ENCODE data around the gene ADSL. TPM values are rescaled to one million over a fixed set of nuclear protein-coding genes. Genes with fewer than 3 reads are reported as not detected.

The ADSL gene
- total and polyA plus RNA-seq, 2 donors from 2014 or later = 42.5 to 57.5 TPM

- H3K4me1 ChIP-seq (ENCODE audit: control insufficient read depth in 2 of 3, insufficient read depth in 2 of 3, low read depth in 1 of 3, low read length in 3 of 3) = peaks cover 0 to 2% (median 0%) of the 10 kb centered on the region in 3 donors
- FAIRE-seq = no peak
- H3K27me3 ChIP-seq (ENCODE audit: control insufficient read depth, insufficient read depth, low read length) = no peaks in the 10 kb centered on the region
- TF ChIP-seq, protein P1, sequence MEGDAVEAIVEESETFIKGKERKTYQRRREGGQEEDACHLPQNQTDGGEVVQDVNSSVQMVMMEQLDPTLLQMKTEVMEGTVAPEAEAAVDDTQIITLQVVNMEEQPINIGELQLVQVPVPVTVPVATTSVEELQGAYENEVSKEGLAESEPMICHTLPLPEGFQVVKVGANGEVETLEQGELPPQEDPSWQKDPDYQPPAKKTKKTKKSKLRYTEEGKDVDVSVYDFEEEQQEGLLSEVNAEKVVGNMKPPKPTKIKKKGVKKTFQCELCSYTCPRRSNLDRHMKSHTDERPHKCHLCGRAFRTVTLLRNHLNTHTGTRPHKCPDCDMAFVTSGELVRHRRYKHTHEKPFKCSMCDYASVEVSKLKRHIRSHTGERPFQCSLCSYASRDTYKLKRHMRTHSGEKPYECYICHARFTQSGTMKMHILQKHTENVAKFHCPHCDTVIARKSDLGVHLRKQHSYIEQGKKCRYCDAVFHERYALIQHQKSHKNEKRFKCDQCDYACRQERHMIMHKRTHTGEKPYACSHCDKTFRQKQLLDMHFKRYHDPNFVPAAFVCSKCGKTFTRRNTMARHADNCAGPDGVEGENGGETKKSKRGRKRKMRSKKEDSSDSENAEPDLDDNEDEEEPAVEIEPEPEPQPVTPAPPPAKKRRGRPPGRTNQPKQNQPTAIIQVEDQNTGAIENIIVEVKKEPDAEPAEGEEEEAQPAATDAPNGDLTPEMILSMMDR (IDR thresholded peaks at IDR 0.05; ENCODE audit: borderline replicate concordance, extremely low read depth, insufficient read depth) = no peak
- H3K4me3 ChIP-seq (ENCODE audit: low read length in 3 of 3) = no peak overlapping the region
- intact Hi-C loops (cut with DNase I) = no loop called here
- no peak for DNase-seq
- no peaks in the 10 kb centered on the region for H3K9me3 ChIP-seq (ENCODE audit: control insufficient read depth in 2 of 3, insufficient read depth in 1 of 3, low read length in 3 of 3)
- H3K27ac ChIP-seq (ENCODE audit: low read depth in 2 of 2, low read length in 2 of 2) = no peak overlapping the region
- H3K36me3 ChIP-seq (ENCODE audit: control insufficient read depth in 2 of 3, insufficient read depth in 3 of 3, low read length in 3 of 3) = peaks cover 0 to 2% (median 0%) of the 10 kb centered on the region in 3 donors
- no peak overlapping the region for H3K9ac ChIP-seq (ENCODE audit: low read length in 3 of 3)
Measured at GRCh38 chr22:40383905-40384304, 37.6 kb downstream of the ADSL start.

DNA sequence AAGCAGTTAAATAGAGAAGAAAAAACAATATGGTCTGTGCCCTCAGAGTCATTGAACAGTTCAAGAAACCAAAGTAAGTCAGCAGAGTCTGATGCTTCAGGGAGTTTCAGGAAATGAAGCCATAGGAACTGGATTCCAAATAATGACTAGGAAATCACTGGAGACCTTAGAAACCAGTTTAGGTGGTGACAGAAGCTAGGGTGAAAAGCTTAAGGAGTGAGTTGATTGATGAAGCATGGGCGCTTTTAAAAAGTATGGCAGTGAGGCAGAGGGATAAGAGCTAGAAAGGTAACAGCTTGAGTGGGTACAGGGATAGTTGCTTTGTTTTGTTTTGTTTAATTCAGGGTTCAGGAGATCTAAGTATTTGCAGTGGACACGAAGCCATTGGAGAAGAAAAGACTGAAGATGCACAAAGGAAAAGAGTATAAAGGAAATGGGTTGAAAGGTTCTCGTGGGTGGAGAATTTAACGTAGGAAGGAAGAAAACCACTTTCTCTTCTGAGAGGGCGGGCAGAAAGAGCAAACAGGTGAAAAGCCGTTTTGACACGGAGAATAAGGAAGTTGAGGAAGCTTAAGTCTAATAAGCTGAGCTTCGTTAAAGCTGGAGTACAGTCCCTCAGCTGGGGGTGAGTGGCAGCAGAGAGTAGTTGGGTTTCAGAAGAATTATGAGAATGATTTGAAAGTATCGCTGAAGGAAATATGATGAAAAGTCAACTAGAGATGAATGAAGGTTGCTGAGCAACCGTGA is 38.9 kb downstream of the ADSL start:
- no peak overlapping the region for H3K4me3 ChIP-seq (ENCODE audit: low read length in 3 of 3)
- FAIRE-seq (no peak), DNase-seq (no peak)
- intact Hi-C loops (cut with DNase I) = no loop called here
- TF ChIP-seq, protein P1 (IDR thresholded peaks at IDR 0.05; ENCODE audit: borderline replicate concordance, extremely low read depth, insufficient read depth) = no peak
- no peaks in the 10 kb centered on the region for H3K36me3 ChIP-seq (ENCODE audit: control insufficient read depth in 2 of 3, insufficient read depth in 3 of 3, low read length in 3 of 3)
- H3K4me1 ChIP-seq (ENCODE audit: control insufficient read depth in 2 of 3, insufficient read depth in 2 of 3, low read depth in 1 of 3, low read length in 3 of 3) = peaks cover 0 to 2% (median 0%) of the 10 kb centered on the region in 3 donors
- no peaks in the 10 kb centered on the region for H3K27me3 ChIP-seq (ENCODE audit: control insufficient read depth, insufficient read depth, low read length)
- no peaks in the 10 kb centered on the region for H3K9me3 ChIP-seq (ENCODE audit: control insufficient read depth in 2 of 3, insufficient read depth in 1 of 3, low read length in 3 of 3)
- no peak overlapping the region for H3K27ac ChIP-seq (ENCODE audit: low read depth in 2 of 2, low read length in 2 of 2)
- no peak overlapping the region for H3K9ac ChIP-seq (ENCODE audit: low read length in 3 of 3)

DNA sequence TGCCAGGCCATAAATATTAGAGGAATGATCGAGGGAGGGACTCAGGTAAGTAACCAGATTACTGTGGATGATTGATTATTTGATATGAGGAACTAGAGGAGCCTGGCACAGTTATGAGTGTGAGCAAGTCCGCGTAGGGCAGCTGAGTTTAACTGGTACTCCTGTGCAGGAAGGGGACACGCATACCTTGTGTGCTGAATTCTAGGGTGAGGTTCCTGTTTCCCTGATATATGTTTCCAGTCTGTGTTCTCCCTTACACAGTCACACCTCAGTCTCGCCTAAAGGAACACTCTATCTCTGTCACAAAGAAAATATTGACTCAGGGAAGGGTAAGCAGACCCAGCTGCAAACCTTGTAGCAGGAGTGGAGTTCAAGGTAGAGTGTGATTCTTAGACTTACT is 41.4 kb downstream of the ADSL start:
- no peaks in the 10 kb centered on the region for H3K9me3 ChIP-seq (ENCODE audit: control insufficient read depth in 2 of 3, insufficient read depth in 1 of 3, low read length in 3 of 3)
- peak in 1 of 5 donors; percentile 47 for DNase-seq
- no peak overlapping the region for H3K9ac ChIP-seq (ENCODE audit: low read length in 3 of 3)
- H3K27ac ChIP-seq (ENCODE audit: low read depth in 2 of 2, low read length in 2 of 2) = no peak overlapping the region
- peaks cover 0 to 2% (median 0%) of the 10 kb centered on the region in 3 donors for H3K4me1 ChIP-seq (ENCODE audit: control insufficient read depth in 2 of 3, insufficient read depth in 2 of 3, low read depth in 1 of 3, low read length in 3 of 3)
- no peak for FAIRE-seq
- intact Hi-C loops (cut with DNase I) = no loop called here
- no peak overlapping the region for H3K4me3 ChIP-seq (ENCODE audit: low read length in 3 of 3)
- no peaks in the 10 kb centered on the region for H3K36me3 ChIP-seq (ENCODE audit: control insufficient read depth in 2 of 3, insufficient read depth in 3 of 3, low read length in 3 of 3)
- no peaks in the 10 kb centered on the region for H3K27me3 ChIP-seq (ENCODE audit: control insufficient read depth, insufficient read depth, low read length)
- TF ChIP-seq, protein P1 (IDR thresholded peaks at IDR 0.05; ENCODE audit: borderline replicate concordance, extremely low read depth, insufficient read depth) = no peak

Data from kidney (tissue), 14 donors.